Gastrocnemius medialis (tissue), 4 donors: ENCODE measurements around the gene CTRB1.

Source experiments
- CTCF ChIP-seq, 5 experiments: fragments of 450-650 bp in 3 of 5; fragments of 200-600 bp in 2 of 5; sonication (generic) in 2 of 5; IDR thresholded peaks in 4 of 5; conservative IDR thresholded peaks in 1 of 5; 1 replicate in 4 of 5; 2 replicates in 1 of 5; pipeline ENCODE4 v1.5.1; 2016 to 2019; ENCODE audit warnings: antibody characterized with exemption in 5 of 5, mild to moderate bottlenecking in 3 of 5, moderate library complexity in 3 of 5
- POLR2A ChIP-seq, 2 donors: fragments of 450-650 bp; IDR thresholded peaks; one replicate each; pipeline ENCODE4 v1.6.1; 2017; ENCODE audit warnings: antibody characterized with exemption in 2 of 2, mild to moderate bottlenecking in 2 of 2, moderate library complexity in 2 of 2

- no peak for TF ChIP-seq CTCF (IDR thresholded peaks at IDR 0.05 in 4 of 5, conservative IDR thresholded peaks at IDR 0.05 in 1 of 5)
- TF ChIP-seq POLR2A (IDR thresholded peaks at IDR 0.05) = no peak
Observed at GRCh38 chr16:75179208-75179607, 39.6 kb upstream of the CTRB1 start.
